Fibroblast of the aortic adventitia (primary cell): ENCODE data around the gene PTGIS. TPM values are rescaled to one million over a fixed set of nuclear protein-coding genes. Genes with fewer than 3 reads are reported as not detected.

Experiments
- DNase-seq: peaks from one replicate; pipeline ENCODE4 v3.0.0-alpha.2; 2010; ENCODE audit warnings: low read depth
- H3K4me3 ChIP-seq: 2 replicates; pipeline ENCODE4 v1.5.1; 2011; ENCODE audit warnings: low read depth, mild to moderate bottlenecking, control low read depth, low read length, moderate library complexity
- total RNA-seq: library from RNA; depleted of rRNA; stranded (reverse); fragments of >200 nt; gene quantifications from 2 replicates; pipeline ENCODE4 v1.2.3, GENCODE V29; 2012; ENCODE audit warnings: low replicate concordance
- TF ChIP-seq, protein P1 (sequence below): IDR thresholded peaks from 2 replicates; pipeline ENCODE4 v1.5.1; 2011; ENCODE audit warnings: mild to moderate bottlenecking, low read length, control low read depth, inconsistent platforms; ENCODE audit not compliant: insufficient read depth

PTGIS gene
- total RNA-seq, 1 donor = 1,011 TPM

- TF ChIP-seq, protein P1, sequence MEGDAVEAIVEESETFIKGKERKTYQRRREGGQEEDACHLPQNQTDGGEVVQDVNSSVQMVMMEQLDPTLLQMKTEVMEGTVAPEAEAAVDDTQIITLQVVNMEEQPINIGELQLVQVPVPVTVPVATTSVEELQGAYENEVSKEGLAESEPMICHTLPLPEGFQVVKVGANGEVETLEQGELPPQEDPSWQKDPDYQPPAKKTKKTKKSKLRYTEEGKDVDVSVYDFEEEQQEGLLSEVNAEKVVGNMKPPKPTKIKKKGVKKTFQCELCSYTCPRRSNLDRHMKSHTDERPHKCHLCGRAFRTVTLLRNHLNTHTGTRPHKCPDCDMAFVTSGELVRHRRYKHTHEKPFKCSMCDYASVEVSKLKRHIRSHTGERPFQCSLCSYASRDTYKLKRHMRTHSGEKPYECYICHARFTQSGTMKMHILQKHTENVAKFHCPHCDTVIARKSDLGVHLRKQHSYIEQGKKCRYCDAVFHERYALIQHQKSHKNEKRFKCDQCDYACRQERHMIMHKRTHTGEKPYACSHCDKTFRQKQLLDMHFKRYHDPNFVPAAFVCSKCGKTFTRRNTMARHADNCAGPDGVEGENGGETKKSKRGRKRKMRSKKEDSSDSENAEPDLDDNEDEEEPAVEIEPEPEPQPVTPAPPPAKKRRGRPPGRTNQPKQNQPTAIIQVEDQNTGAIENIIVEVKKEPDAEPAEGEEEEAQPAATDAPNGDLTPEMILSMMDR = no peak
- H3K4me3 ChIP-seq = no peak overlapping the region
- no peak for DNase-seq
These were observed 24.7 kb downstream of the PTGIS start for GRCh38 chr20:49543071-49543857.

DNA sequence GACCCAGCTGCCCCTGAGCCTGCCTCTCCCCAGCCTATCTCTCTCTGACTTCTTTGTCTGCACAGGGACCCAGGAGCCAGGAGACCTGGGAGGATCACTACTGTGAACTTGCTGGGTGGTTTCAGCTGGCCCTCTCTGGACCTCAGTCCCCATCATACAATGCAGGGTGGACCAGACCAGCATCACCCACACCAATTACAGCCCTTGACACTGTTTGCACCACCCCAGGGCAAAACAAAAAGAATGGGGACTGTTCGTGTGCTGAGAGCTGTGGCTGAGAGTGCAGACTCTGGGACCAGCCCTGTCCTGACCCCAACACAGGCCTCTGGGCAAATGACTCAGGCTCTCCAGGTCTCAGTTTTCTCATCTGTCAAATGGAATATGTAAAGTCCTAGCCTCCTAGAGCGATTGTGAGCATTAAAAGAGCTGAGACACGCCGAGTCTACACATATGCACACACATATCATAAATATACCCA lies 25.4 kb downstream of the PTGIS start:
- TF ChIP-seq, protein P1 = no peak
- H3K4me3 ChIP-seq = no peak overlapping the region
- DNase-seq = no peak

GRCh38 chr20:49541733-49542513 lies 26.0 kb downstream of the PTGIS start:
- no peak overlapping the region for H3K4me3 ChIP-seq
- DNase-seq = peak; percentile 87
- TF ChIP-seq, protein P1 = peak; percentile 78

DNA sequence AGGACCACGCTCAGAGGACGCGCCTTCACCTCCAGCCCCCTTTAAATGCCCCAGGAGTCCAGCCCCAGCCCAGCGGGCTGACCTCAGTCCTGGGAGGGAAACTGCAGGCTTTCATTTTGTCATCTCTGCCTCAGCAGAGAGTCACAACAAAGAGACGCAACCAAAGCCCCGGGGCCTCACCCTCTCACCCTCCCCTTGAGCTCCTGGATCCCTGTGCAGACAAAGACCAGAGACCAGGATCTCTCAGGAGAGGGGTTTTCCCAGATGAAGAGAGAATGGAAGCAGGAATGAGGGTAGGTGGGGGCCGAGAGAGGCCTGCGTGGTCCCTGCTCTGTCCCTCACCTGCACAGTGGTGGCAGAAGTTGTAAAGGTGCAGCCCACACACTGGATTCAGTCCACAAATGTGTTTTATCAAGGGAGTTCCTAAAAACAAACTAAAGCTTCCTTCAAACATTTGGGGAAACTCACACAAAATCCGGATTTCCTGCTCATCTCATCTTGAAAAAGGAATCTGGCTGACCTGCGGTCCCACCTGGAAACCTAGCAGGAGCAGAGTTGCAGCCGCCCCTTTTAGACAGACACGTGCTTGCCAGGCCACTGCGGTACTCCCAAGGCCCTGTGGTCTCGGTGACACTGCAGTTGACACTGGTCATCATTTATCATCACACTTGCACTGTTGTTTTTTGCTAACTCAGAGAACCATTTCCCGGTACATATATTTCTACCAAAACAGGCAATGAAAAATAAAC lies 27.1 kb downstream of the PTGIS start:
- TF ChIP-seq, protein P1 = no peak
- no peak for DNase-seq
- H3K4me3 ChIP-seq = no peak overlapping the region

DNA sequence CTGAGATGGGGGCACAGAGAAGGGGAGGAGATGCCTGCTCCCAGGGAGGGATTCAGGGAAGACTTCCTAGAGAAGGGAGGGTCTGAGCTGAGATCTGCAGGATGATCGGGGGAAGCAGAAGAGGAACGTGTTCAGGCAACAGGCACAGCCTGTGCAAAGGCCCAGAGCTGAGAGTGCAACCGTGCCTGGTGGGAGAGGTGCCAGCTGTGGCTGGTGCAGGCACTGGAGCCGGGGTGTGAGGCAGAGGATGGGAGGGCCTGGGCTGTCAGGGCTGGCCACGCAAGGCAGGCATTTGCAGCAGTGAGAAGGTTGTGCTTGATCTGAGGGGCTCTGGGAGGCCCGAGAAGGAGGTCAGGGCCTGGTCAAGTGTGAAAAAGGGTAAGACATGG lies 27.7 kb downstream of the PTGIS start:
- no peak for DNase-seq
- H3K4me3 ChIP-seq = no peak overlapping the region
- TF ChIP-seq, protein P1 = no peak

DNA sequence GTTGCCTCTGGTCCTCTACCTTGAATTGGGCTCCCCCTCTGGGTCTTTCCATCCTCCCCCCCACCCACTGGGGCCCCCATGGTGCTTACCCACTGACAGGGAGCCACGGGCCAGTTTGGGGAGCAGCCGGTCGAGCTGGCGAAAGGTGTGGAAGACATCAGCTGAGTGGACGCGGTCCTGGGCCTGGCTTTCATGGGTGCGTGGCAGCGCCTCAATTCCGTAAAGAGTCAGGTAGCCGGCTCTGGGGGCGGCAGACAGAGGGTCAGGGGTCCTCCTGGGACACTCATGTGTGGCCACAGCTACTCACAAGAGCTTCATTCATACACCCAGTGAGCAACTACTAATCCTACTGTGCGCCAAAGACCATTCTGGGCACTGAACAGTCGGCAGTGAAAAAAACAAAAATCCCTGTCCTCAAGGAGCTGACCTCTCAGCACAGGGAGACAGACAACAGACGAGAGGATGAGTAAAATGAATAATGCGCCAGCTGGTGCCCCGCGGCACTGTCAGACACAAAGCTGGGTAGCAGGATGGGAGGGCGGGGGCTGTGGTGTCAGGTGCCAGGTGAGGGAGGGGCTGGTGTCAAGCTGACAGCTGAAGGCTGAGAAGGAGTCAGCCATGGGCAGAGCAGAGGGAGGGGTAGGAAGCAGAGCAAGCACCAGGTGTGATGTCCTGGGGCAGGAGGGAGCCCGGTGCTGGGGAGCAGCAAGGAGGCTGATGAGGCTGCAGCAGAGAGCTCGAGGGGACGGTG lies 28.3 kb downstream of the PTGIS start:
- TF ChIP-seq, protein P1 = no peak

More for the DNA sequence above, 28.3 kb downstream of the PTGIS start:
- DNase-seq = no peak
- H3K4me3 ChIP-seq = no peak overlapping the region
